GM21529 (cell line): Measurements from ENCODE around the gene AP2A1.
"Not testable (repeated sequence)": the region's sequence is repeated elsewhere in the genome, so short reads cannot be mapped to it uniquely, and the experiment has no call there.

Source experiments
- ATAC-seq: cut with Tn5 transposase; IDR thresholded peaks from one replicate; pipeline ENCODE4 v1.9.1; 2021; ENCODE audit not compliant: unreplicated experiment

The AP2A1 gene

GRCh38 chr19:49766930-49767299, at the start of gene AP2A1:
AP2A1 (plus strand) TSS chr19:49767001; CDS start chr19:49767134, 133 bp downstream.
- ATAC-seq, result no peak

DNA sequence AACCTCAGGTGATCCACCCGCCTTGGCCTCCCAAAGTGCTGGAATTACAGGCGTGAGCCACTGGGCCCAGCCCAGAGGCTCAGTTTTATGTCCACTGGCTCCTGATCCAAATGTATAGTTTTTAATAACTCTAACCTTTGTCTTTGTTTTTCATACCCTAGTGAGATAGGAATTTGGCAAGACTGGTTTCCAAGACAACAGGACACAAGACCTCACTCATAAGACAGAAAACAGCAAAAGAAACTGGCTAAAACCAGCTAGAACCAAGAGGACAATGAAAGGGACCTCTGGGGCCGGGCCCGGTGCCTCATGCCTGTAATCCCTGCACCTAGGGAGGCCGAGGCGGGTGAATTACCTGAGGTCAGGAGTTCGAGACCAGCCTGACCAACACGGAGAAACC, 48.3 kb upstream of the AP2A1 start:
- ATAC-seq, result no peak

DNA sequence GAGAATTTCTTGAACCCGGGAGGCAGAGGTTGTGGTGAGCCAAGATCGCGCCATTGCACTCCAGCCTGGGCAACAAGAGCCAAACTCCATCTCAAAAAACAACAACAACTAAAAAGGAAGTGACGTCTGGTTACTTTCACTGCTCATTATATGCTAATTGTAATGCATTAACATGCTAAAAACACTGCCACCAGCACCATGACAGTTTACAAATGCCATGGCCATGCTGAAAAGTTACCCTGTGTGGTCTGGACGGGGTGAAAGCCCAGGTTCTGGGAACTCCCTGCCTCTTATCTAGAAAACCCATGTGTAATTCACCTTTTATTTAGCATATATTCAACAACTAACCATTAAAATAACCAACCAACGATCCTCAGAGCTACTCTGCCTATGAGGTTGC, 47.8 kb upstream of the AP2A1 start:
- no peak for ATAC-seq

DNA sequence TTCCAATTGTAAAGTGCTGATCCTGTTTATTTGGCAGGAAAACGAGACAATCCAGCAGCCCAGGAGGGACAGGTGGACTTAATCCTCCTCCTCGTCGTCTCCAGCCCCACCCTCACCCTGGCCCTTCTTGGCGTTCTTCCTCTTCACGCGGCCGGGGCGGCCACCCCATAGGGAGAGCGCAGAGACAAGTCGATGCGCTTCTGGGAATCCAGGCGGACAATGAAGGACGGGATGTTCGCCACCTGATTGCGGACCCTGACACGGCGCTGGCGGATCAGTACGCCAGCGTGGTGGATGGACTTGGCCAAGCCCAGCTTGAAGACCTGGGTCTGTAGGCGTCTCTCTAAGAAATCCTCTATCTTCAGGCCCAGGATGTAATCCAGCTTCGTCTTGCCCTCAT, 47.4 kb upstream of the AP2A1 start:
- ATAC-seq, result not testable (repeated sequence)

GRCh38 chr19:49727217-49728030, 39.4 kb upstream of the AP2A1 start:
- ATAC-seq, result no peak

DNA sequence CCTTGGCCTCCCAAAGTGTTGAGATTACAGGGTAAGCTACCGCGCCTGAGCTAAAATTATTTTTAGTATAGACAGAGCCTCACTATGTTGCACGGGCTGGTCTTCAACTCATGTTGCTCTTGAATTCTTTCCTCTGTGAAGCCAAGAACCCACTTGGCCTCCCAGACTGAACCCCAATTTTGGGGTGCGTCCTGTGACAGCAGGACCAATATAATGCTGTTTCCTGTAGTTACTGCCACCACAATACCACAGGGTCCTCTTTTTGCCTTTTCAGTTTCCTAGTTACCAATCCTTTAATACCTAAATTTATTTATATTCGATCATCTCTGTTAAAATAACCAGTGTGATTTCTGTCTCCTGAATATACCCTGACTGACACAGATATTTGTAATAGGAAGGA, 36.6 kb upstream of the AP2A1 start:
- ATAC-seq, result no peak

DNA sequence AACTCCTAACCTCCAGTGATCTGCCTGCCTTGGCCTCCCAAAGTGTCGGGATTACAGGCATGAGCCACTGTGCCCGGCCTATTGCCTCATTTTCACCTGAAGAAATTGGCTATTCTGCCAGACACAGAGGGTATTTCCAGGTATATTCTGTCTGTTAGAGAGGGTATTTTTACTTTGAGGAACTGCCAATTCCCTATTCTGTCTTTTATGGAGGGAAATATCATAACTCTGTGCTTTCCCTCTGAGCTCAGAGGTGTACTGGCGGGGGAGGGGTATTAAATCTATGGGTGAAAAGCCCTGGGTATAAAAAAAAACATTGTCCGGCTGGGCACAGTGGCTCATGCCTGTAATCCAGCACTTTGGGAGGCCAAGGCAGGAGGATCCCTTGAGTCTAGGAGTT, 28.5 kb upstream of the AP2A1 start:
- ATAC-seq, result no peak

DNA sequence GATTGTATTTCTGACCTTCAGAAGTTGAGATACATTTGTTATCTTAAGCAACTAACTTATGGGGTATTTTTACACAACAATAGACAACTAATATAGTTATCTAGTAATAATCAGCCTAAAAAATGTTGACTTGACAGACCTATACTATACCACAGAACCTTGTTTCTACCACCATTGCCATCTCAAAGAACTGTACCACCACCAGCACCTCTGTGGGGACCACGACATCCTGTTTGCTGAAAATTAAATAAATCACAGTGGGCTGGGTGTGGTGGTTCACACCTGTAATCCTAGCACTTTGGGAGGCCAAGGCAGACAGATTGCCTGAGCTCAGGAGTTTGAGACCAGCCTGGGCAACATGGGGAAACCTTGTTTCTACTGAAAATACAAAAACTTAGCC, 27.7 kb upstream of the AP2A1 start:
- no peak for ATAC-seq

- ATAC-seq, result no peak
Measured at GRCh38 chr19:49739933-49740332, 26.9 kb upstream of the AP2A1 start.

DNA sequence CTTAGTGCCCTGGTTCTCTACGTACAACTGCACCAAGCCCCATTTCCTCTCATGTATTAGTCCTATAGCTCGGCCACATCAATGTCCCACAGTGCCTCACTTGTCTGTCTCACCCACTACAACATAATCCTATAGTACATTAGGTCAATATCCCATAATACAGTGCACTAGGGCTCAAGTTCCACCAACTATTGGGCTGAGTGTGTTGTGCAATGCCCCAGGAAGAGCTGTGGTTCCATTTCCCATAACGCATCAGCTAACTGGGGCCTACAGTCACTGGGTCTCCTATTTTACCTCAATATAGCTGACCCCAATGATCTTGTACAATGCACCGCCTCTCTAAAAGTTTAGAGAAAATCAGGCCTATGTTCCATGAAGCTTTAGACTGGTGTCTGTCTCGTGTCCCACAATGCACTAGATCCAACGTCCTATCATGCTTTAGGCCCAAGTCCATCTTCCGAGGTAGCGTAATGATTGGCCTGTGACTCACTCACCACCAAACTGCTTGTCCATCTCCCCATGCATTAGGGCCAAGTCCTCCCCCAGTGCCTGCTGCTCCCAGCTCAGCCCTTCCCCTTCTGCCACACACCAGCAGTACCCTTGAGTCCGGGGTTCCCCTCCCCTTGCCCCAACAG, 25.5 kb upstream of the AP2A1 start:
- no peak for ATAC-seq

DNA sequence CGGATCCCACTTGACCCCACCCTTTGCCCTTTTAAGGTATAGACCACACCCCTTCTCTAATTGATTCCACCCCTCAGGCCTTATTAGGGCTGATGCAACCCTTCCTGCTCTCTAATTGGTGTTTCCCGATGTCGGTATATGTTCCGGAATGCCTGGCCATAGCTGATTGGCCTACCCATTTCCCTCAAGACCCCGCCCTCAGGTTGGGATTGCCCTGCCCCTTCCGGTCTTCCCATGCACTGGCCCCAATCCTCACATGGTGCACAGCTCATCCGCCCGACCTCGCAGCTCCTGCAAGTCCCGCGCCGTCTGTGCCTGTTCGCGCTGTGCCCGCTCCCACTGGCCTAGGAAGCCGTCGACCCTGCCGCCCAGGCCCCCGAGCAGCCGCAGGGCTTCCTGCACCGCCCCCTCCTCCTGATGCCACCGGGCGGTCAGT, 21.8 kb upstream of the AP2A1 start:
- ATAC-seq, result no peak

GRCh38 chr19:49746206-49746958, 20.4 kb upstream of the AP2A1 start:
- no peak for ATAC-seq

- no peak for ATAC-seq
Measured at GRCh38 chr19:49749055-49749716, 17.6 kb upstream of the AP2A1 start.

DNA sequence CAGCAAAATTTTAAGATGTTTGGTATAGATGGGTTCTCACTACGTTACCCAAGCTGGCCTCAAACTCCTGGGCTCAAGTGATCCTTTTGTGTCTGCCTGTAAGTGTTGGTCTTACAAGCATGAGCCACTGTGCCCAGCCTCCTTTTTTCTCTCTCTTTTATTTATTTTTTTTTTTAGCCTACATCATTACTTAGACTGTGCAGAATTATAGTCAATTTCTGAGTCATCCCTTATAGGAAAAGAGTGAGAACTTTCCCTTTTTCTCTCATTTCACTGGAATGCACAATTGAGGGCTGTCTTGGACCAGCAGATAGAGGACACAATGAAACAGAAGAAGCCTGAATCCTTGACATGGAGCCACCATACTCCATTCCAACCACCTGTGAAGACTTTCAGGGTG, 17.0 kb upstream of the AP2A1 start:
- ATAC-seq, result no peak

DNA sequence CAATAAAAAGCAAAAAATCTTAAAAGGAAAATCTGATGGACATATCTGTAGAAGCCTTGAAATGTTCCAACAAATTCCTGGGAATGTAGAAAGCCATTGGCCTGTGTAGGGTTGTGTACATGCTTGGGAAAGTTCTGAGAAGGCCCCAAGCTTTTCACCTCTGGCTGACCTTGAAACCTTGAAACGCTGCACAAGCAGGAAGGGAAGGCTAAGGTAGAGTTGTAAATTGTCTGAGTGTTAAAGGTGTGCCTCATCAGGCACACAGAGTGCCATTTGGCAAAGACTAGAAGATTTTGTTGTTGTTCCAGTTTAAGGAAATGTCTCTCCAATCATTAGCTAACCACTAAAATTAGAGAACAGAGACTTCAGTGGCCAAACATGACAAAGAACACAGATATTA, 14.1 kb upstream of the AP2A1 start:
- no peak for ATAC-seq

- no peak for ATAC-seq
Measured at GRCh38 chr19:49755956-49756355, 10.8 kb upstream of the AP2A1 start.

- ATAC-seq, result no peak
Measured at GRCh38 chr19:49758292-49758691, 8.5 kb upstream of the AP2A1 start.

- no peak for ATAC-seq
Measured at GRCh38 chr19:49761249-49761624, 5.6 kb upstream of the AP2A1 start.

GRCh38 chr19:49761625-49762311, 5.0 kb upstream of the AP2A1 start:
- ATAC-seq, result no peak

- ATAC-seq, result no peak
Measured at GRCh38 chr19:49763230-49763629, 3.6 kb upstream of the AP2A1 start, which contains the start of gene TSKS. TSKS (minus strand) TSS chr19:49763306; CDS start chr19:49763247, 59 bp downstream.

DNA sequence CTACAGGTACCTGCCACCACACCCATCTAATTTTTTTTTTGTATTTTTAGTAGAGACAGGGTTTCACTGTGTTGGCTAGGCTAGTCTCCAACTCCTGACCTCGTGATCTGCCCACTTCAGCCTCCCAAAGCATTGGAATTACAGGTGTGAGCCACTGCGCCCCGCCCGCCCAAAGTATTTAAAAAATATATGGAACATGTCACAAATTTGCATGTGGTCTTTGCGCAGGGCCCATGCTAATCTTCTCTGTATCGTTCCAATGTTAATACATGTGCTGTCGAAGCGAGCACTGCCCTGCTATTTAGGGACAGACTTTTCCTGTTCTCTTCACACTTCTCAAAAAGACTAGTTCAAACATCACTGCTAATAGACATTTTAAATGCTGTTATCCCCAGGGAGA, 2.5 kb upstream of the AP2A1 start:
- no peak for ATAC-seq
